Smooth muscle cell (in vitro differentiated cells): ENCODE measurements around the gene CANT1. TPM values are rescaled to one million over a fixed set of nuclear protein-coding genes. Genes with fewer than 3 reads are reported as not detected.
A peak's percentile ranks its signal among the peaks of the same experiment; 100 is the strongest.

Experiments used
- DNase-seq: peaks from one replicate; lab custom pipeline; 2025; ENCODE audit not compliant: unreplicated experiment; lab: John Stamatoyannopoulos, UW
- H2AFZ ChIP-seq: fragments of 200-600 bp; sonication (generic); 2 replicates; pipeline ENCODE4 v1.6.0; 2016; ENCODE audit warnings: antibody characterized with exemption, low read depth, mild to moderate bottlenecking
- H3F3A ChIP-seq: fragments of 200-600 bp; sonication (generic); 2 replicates; pipeline ENCODE4 v1.6.0; 2017; ENCODE audit warnings: antibody characterized with exemption, low read depth
- H3K27ac ChIP-seq: fragments of 200-600 bp; sonication (generic); 2 replicates; pipeline ENCODE4 v1.5.1; 2016; ENCODE audit warnings: low read depth, mild to moderate bottlenecking
- H3K27me3 ChIP-seq: fragments of 200-600 bp; sonication (generic); 2 replicates; pipeline ENCODE4 v1.6.1; 2016; ENCODE audit warnings: low read depth, mild to moderate bottlenecking
- H3K36me3 ChIP-seq: fragments of 200-600 bp; sonication (generic); 2 replicates; pipeline ENCODE4 v1.5.1; 2016; ENCODE audit warnings: low read depth
- H3K4me1 ChIP-seq: fragments of 200-600 bp; sonication (generic); 2 replicates; pipeline ENCODE4 v1.5.1; 2016; ENCODE audit warnings: low read depth
- H3K4me2 ChIP-seq: fragments of 200-600 bp; sonication (generic); 2 replicates; pipeline ENCODE4 v1.6.0; 2016; ENCODE audit warnings: mild to moderate bottlenecking
- H3K4me3 ChIP-seq: fragments of 200-600 bp; sonication (generic); 2 replicates; pipeline ENCODE4 v1.5.1; 2016; ENCODE audit warnings: mild to moderate bottlenecking
- H3K79me2 ChIP-seq: fragments of 200-600 bp; sonication (generic); 2 replicates; pipeline ENCODE4 v1.6.0; 2016; ENCODE audit warnings: low read depth, mild to moderate bottlenecking
- H3K9ac ChIP-seq: fragments of 200-600 bp; sonication (generic); 2 replicates; pipeline ENCODE4 v1.6.0; 2016; ENCODE audit warnings: low read depth
- H3K9me3 ChIP-seq: fragments of 200-600 bp; sonication (generic); replicated peaks from 2 replicates; pipeline ENCODE4 v1.5.1; 2016; ENCODE audit warnings: low read depth
- H4K20me1 ChIP-seq: fragments of 200-600 bp; sonication (generic); 2 replicates; pipeline ENCODE4 v1.6.0; 2016; ENCODE audit warnings: low read depth
- WGBS: methylation state at CpG from one replicate; pipeline ENCODE4 v1.1.7; 2016; ENCODE audit warnings: low lambda C conversion rate; 5-methylcytosine and 5-hydroxymethylcytosine counted together
- polyA plus RNA-seq: library from polyadenylated mRNA; unstranded; fragments of >200 nt; fragmentation: Nextera tagmentation; extraction: Ambion mirVana; gene quantifications from 2 replicates; pipeline ENCODE4 v1.2.1, GENCODE V29; 2016
- total RNA-seq: library from RNA; depleted of rRNA; stranded (reverse); fragments of >200 nt; gene quantifications from 2 replicates; pipeline ENCODE4 v1.2.3, GENCODE V29; 2014
- TF ChIP-seq, protein P1 (sequence below): fragments of 200-600 bp; sonication (generic); IDR thresholded peaks from 2 replicates; pipeline ENCODE4 v1.5.1; 2017; ENCODE audit warnings: borderline replicate concordance, mild to moderate bottlenecking, antibody characterized with exemption; ENCODE audit not compliant: insufficient read depth, poor library complexity, severe bottlenecking

Gene CANT1
- total and polyA plus RNA-seq, 2 experiments from 2014 or later: 38.3 to 42.1 TPM

GRCh38 chr17:78973196-78973595, 36.4 kb downstream of the CANT1 start:
- no peaks in the 10 kb centered on the region for H4K20me1 ChIP-seq
- TF ChIP-seq, protein P1, sequence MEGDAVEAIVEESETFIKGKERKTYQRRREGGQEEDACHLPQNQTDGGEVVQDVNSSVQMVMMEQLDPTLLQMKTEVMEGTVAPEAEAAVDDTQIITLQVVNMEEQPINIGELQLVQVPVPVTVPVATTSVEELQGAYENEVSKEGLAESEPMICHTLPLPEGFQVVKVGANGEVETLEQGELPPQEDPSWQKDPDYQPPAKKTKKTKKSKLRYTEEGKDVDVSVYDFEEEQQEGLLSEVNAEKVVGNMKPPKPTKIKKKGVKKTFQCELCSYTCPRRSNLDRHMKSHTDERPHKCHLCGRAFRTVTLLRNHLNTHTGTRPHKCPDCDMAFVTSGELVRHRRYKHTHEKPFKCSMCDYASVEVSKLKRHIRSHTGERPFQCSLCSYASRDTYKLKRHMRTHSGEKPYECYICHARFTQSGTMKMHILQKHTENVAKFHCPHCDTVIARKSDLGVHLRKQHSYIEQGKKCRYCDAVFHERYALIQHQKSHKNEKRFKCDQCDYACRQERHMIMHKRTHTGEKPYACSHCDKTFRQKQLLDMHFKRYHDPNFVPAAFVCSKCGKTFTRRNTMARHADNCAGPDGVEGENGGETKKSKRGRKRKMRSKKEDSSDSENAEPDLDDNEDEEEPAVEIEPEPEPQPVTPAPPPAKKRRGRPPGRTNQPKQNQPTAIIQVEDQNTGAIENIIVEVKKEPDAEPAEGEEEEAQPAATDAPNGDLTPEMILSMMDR: no peak
- H3K4me1 ChIP-seq: no peaks in the 10 kb centered on the region

DNA sequence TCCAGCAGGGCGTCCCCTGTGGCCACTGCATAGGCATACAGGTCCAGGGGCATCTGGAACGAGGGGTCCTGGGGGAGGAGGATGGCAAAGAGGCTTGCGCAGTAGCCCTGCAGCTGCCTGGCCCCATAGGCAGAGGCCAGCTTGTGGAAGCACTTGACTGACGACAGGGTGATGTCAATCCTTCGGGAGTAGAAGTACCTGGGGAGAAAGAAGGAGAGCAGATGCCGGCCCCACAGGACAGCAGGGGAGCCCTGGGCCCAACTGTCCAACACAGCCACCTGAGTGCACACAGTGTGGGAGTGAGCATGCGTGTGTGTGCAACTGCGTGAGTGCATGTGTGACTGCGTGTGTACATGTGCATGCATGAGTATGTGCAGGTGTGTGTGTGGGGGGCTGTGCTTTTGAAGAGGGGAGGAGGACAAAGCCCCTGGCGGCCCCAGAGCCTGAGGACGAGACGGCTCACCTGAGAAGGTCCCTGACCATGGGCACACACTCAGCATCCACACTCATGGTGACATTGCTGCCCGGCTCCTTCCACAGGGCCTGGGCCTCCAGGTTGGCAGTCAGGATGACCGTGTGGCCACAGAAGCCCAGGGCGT, 37.0 kb downstream of the CANT1 start:
- H3K27ac ChIP-seq: no peak overlapping the region
- TF ChIP-seq, protein P1: no peak
- no peak for DNase-seq
- H3K79me2 ChIP-seq: no peaks in the 10 kb centered on the region
- no peaks in the 10 kb centered on the region for H3K27me3 ChIP-seq
- H3K4me1 ChIP-seq: no peaks in the 10 kb centered on the region
- H3K36me3 ChIP-seq: no peaks in the 10 kb centered on the region
- H3F3A ChIP-seq: no peaks in the 10 kb centered on the region
- WGBS: 97% methylated on average over 15 of the region's 15 CpGs
- no peak overlapping the region for H3K4me2 ChIP-seq
- H3K9me3 ChIP-seq: no peaks in the 10 kb centered on the region
- H2AFZ ChIP-seq: no peak overlapping the region
- H3K4me3 ChIP-seq: no peak overlapping the region
- H4K20me1 ChIP-seq: no peaks in the 10 kb centered on the region
- H3K9ac ChIP-seq: no peak overlapping the region

More at GRCh38 chr17:78973196-78973595, 36.4 kb downstream of the CANT1 start:
- no peaks in the 10 kb centered on the region for H3K79me2 ChIP-seq
- H3K4me2 ChIP-seq: no peak overlapping the region
- no peaks in the 10 kb centered on the region for H3K9me3 ChIP-seq
- no peak overlapping the region for H2AFZ ChIP-seq
- 74% methylated on average over 11 of the region's 11 CpGs for WGBS
- H3K9ac ChIP-seq: no peak overlapping the region
- H3F3A ChIP-seq: no peaks in the 10 kb centered on the region
- no peak for DNase-seq
- no peak overlapping the region for H3K4me3 ChIP-seq
- H3K27me3 ChIP-seq: no peaks in the 10 kb centered on the region
- no peaks in the 10 kb centered on the region for H3K36me3 ChIP-seq
- no peak overlapping the region for H3K27ac ChIP-seq

GRCh38 chr17:78971756-78972506, 37.6 kb downstream of the CANT1 start:
- Histone ChIP-seq H3K4me2 (no peak overlapping the region), H3K4me1 (no peaks in the 10 kb centered on the region), H3K79me2 (no peaks in the 10 kb centered on the region), H3K4me3 (no peak overlapping the region), H3K9me3 (no peaks in the 10 kb centered on the region), H3K9ac (no peak overlapping the region), H4K20me1 (no peaks in the 10 kb centered on the region), H3K27me3 (no peaks in the 10 kb centered on the region), H3F3A (no peaks in the 10 kb centered on the region), H3K27ac (no peak overlapping the region), H2AFZ (peak overlapping the region; percentile 37), H3K36me3 (no peaks in the 10 kb centered on the region)
- WGBS: 84% methylated on average over 22 of the region's 22 CpGs
- DNase-seq: no peak
- TF ChIP-seq, protein P1: no peak
